Ramos (cell line): Measurements from ENCODE around the gene SERPINA1.
"Not testable (repeated sequence)": the region's sequence is repeated elsewhere in the genome, so short reads cannot be mapped to it uniquely, and the experiment has no call there.

ENCODE experiments used
- in situ Hi-C: fragments of 300-500 bp; cut with MboI; formaldehyde crosslinking; loops from one replicate; pipeline ENCODE4 v1.14.3; 2022; ENCODE audit warnings: low sequenced_read_pairs; ENCODE audit not compliant: unreplicated experiment

Gene SERPINA1

GRCh38 chr14:94354638-94355185, 33.7 kb downstream of the SERPINA1 start:
- in situ Hi-C loops, result no loop called here

- in situ Hi-C loops, result not testable (repeated sequence)
Measured at GRCh38 chr14:94354190-94354589, 34.2 kb downstream of the SERPINA1 start.

DNA sequence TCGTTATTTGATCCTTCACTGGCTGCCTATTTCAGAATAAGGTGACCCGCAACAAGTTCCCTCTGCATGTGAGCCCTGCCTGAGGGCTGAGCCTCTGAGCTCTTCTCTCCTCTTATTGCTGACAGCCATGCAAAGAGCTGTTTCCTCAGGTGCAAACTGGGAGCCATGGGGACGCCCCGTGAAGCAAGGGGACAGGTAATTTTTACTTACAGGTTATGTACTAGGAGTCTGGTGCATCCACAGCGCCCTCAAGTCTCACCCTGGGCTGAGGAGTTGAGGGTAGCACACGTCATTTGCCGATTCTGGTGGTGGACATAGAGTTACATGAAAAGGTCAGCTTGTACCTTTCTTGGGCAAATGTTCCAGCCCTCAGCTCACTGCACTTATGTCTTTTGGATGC, 39.1 kb downstream of the SERPINA1 start:
- in situ Hi-C loops, result no loop called here

DNA sequence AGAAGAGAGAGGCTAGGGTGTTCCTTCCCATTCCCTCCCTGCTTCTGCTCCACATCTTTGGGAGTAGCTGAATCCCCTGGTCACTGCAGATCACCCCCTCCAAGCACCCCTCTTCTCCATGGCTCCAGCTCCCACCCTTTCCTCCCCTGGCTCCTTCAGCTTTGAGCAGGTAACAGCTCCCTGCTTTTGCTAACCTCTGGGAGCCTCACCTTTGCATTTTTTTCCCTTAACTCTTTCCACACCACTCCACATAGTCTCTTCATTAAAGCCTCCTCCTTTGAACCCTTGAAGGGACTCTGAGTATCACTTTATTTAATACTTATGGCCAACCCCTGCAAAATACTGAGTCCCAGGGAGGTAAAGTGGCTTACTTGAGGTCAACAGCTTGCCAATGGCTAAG, 39.6 kb downstream of the SERPINA1 start:
- in situ Hi-C loops, result no loop called here

GRCh38 chr14:94346841-94347240, 41.6 kb downstream of the SERPINA1 start:
- in situ Hi-C loops, result no loop called here

GRCh38 chr14:94346065-94346786, 42.2 kb downstream of the SERPINA1 start:
- in situ Hi-C loops, result not testable (repeated sequence)

GRCh38 chr14:94345344-94346064, 42.9 kb downstream of the SERPINA1 start:
- in situ Hi-C loops, result no loop called here

DNA sequence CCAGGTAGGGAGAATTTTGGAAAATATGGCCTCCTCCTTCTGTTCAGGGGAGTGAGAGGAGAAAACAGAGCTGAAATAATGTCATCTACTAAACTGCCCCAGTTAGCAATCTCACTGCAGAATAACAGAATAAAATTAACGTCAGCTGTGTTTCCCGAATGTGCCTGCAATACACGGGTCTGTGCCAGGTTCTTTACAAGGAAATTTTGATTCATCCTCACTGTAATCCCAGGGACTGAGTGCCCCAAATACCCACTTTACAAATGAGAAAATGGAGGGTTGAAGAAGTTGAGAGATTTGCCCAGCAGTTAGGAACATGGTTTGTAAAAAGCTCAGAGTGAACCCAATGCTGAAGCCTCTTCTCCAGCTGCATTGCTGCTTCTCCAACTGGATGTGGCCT, 44.0 kb downstream of the SERPINA1 start:
- in situ Hi-C loops, result no loop called here

GRCh38 chr14:94343238-94344005, 45.0 kb downstream of the SERPINA1 start:
- in situ Hi-C loops, result no loop called here

DNA sequence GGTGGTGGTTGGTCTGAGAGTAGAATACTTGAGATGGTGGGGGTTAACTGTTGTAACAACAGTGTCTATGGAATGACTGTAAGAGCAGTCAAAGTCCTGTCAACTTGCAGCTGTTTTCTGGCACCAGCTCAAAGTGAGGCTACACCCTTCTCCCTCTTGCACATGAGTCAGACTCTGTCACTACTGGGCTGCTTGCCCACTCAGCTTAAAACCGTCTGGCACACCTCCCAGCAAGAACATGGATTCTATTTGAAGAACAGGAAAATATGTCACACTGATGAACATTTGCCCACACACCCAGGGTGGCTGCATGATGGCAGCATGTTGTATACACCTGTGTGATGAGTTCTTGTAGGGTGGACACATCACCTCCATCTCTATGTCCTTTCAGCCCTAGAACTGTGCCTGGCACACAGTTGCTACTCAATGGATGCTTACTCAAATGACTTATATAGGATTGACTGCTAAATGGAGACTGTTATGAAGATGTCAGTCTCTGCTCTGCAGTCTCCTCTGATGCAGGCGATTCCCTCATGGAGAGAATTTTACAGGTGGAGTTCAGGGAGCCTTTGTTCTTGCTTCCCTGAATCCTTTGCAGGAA, 46.0 kb downstream of the SERPINA1 start:
- in situ Hi-C loops, result no loop called here

DNA sequence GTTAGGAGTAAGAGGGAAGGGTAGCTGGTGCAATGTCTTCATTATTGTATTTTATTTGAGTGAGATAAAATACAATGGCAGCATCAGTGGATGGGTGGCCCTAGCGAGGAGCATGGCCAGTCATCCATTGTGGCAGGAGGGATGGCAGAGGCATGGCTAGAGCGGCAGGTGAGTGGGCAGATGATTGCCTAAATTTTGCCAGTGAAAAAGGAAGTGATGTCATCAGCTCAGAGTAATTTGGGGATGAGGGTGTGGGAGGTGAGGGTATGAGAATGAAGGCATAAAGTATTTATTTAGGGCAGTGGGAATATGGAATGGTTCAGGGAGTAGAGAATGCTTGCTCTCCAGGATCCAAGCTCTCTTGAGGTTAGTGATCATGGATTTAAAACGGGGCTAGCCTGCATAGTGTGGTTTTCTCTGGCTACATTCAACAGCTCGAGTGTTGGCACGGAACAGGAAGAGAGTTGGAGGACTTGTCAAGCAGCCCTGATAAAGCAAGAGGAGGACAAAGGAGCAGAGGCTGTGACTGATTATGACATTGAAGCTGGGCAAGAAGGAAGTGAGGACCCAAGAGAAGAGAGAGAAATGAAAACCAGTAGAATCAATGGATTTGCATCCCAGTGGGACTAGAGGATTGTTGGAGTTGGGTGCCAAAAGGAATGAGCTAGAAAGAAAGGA, 46.6 kb downstream of the SERPINA1 start:
- in situ Hi-C loops, result no loop called here

GRCh38 chr14:94340533-94340932, 47.9 kb downstream of the SERPINA1 start:
- in situ Hi-C loops, result no loop called here

DNA sequence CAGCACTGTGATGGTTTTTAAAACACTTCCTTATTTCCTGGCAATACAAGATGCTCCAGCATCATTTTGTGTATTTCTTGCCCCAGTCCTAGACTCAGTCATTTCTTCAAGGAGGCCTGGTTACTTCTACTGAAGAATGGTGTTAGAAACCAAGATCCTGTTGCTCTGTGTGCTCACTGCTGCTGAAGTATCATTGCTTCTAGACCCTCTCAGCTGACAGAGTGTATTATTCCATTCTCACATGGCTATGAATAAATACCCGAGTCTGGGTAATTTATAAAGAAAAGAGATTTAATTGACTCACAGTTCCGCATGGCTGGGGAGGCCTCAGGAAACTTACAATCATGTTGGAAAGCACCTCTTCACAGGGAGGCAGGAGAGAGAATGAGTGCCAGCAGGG, 50.4 kb downstream of the SERPINA1 start:
- in situ Hi-C loops, result no loop called here

- in situ Hi-C loops, result no loop called here
Measured at GRCh38 chr14:94337274-94337673, 51.1 kb downstream of the SERPINA1 start.

DNA sequence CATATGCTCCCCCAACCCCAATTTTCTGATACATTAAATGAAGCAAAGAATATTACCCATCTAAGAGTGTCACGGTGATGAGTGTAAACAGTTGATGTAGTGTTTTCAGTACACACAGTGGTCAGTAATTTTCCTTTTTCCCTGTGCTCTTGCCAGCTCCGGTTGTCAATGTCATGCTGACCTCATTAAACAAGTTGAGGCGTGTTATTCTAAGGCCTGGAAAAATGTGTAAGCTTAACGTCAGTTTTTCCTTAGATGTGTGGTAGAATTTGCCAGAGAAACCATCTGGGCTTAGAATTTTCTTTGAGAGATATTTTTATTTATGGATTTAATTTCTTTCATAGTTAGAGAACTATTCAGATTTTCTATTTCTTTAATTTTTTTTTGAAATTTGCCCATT, 53.5 kb downstream of the SERPINA1 start:
- in situ Hi-C loops, result no loop called here

DNA sequence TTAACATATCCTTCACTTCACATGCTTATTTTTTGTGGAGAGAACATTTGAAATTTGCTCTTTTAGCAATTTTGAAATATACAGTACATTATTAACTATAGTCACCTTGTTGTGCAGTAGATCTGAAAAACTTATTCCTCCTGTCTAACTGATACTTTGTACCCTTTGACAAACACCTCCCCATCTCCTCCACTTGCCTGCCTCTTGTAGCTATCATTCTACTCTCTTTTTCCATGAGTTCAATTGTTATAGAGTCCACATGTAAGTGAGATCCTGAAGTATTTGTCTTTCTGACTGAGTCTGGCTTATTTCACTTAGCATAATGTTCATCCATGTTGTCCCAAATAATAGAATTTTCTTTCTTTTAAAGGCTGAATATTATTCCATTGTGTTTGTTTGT, 55.8 kb downstream of the SERPINA1 start:
- in situ Hi-C loops, result no loop called here

DNA sequence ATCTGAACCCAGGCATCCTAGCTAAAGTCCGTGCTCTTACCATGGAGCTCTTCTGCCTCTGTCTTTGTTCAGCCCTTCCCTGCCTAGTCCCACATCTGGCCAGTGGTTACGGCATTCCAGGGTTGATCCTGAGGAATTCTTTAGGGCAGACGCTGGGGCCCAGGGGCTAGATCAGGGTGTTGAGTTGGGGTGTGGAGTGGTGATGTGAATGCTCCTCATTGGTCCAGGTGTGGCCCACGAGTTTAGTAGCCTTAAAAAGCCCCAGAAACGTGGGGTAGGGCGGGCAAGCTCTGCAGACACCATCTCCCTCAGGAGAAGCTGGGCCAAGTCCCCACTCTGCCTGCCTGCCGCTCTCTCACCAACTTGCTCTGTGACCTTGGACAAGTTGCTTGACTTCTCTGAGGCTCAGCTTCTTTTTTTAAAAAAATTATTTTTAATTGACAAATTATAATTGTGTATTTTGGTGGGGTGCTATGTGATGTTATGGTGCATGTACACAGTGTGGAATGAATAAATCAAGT, 56.3 kb downstream of the SERPINA1 start:
- in situ Hi-C loops, result no loop called here

- in situ Hi-C loops, result no loop called here
Measured at GRCh38 chr14:94331462-94331861, 56.9 kb downstream of the SERPINA1 start.

- in situ Hi-C loops, result no loop called here
Measured at GRCh38 chr14:94330857-94331256, 57.5 kb downstream of the SERPINA1 start.

- in situ Hi-C loops, result no loop called here
Measured at GRCh38 chr14:94330432-94330831, 58.0 kb downstream of the SERPINA1 start.
